ENCODE data around the gene TNFRSF25.
"Not testable (repeated sequence)": the region's sequence is repeated elsewhere in the genome, so short reads cannot be mapped to it uniquely, and the experiment has no call there.

TNFRSF25 gene

DNA sequence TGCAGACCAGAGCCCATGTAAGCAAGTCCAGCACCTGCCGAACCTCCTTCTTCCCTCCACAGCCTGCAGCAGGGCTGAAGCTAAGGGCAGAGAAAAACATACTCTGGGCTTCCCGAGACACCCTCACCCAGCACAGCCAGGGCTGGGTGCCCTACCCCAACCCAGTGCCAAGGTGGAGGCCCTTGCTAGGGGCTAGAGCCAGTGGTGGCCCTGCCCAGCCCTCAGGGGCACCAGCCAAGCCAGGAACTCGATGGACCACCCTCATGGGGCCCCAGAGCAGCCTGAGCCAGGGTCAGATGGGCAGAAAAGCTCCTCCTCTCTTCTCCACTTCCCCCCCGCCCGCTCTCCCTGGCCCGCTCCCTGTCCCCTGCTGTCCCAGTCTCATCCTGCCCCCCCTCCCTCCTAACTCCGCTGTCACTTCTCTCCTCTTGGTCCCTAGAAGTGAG is 15.9 kb downstream of the TNFRSF25 start:
- DNase-seq: no peak

DNA sequence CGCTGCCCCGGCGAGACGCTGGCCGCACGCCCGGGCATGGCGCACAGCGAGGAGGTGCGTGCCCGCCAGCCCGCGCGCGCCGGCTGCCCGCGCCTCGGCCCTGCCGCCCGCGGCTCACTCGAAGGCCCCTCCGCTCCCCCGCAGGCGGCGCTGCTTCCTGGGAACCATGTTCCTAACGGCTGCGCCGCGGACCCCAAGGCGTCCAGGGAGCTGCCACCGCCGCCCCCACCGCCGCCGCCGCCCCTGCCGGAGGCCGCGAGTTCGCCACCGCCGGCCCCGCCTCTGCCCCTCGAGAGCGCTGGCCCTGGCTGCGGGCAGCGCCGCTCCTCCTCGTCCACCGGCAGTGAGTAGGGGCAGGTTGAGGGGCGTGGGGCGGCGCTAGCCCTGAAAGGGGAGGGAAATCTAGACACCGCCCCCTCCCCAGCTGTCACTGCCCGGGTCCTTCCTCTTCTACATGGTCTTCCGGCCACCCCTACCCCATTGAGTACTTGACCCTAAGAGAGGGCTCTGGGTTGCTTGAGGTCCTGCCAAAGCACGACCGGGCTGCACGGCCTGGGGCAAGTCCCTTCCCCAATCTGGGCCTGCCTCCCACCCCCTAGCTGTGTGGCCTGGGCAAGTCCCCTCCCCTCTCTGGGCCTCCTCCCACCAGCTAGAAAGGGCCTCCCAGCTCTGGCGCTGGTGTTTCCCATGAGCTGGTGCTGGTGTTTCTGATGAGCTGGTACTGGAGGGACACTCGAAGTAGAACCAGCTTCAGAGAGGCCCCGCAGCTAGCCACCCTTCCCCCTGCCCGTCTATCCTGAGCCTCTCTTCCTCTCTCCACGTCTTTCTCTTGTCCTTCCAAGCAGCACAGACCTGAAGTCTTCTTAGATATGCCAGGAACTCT is 17.0 kb downstream of the TNFRSF25 start:
- no peak for DNase-seq

DNA sequence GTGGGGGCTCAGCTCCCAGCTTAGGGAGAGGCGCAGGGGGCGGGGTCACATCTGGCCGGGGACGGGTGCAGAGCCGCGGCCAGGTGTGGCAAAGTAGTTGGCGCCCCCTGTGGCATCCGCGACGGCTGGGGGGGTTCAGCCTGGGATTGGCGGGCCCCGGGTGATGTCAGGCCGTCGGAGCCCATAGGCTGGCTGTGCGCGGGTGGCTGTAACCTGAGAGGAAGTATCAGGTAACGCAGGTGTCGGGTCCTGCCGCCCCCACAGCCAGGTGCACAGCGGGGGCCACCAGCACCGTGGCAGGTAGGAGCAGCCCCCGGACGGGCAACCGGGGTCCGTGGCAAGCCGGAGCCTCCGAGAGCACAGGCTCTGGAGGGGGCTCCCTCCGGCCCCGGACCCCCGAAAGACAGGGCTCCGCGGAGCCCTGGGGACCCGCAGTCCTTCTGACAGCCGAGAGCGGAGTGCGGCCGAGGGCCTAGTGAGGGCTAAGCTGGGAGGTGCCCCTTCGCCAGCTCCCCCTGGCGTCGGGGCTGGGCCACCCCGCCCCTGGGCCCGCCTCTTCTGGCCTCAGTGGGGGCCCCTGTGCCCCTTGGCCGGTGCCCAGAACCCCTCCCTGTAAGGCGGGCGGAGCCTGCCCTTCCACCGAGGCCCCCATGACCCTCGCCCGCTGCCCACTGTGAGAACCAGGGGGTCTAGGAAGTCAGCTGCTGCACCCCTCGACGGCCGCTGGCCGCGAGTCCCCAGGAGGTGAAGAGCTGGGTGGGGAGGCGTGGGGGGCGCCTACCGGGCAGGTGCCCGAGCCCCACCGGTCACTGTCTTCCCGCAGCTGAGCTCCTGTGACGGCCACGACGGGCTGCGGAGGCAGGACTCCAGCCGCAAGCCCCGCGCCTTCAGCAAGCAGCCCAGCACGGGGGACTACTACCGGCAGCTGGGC is 17.9 kb downstream of the TNFRSF25 start:
- DNase-seq: no peak

DNA sequence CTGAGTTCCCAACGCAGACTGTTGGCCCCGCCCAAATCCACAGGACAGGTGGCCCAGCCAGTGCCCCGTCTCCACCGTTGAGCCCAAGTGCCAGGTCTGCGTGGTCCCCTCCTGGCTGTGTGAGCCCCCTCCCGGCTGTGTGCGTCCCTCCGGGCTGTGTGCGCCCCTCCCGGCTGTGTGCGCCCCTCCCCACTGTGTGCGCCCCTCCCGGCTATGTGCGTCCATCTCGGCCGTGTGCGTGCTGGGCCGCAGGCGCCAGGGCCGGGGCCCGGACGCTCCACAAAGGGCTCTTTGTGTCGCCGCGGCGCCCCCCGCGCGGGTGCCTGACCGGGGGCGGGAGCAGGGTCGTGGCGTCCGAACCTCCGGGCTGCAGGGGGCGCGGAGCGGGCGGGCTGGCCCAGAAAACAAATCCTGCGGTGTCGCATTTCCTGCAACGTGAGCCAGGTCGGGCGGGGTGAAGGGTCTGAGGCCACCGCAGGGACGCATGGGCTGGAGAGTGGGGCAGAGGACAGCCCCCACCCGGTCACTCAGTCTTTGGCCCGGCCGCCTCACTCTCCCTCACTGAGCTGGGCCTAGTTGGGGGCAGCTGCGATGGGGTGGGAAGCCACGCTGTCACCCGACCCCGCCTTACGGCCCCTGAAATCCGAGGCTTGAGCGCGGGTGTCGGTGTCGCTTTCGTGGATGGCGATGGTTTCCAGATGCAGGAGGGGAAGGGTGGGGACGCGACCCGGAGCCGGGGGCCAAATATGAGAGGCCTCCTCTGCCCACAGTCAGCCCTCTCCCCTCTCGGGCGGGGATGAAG is 18.8 kb downstream of the TNFRSF25 start:
- DNase-seq: no peak

DNA sequence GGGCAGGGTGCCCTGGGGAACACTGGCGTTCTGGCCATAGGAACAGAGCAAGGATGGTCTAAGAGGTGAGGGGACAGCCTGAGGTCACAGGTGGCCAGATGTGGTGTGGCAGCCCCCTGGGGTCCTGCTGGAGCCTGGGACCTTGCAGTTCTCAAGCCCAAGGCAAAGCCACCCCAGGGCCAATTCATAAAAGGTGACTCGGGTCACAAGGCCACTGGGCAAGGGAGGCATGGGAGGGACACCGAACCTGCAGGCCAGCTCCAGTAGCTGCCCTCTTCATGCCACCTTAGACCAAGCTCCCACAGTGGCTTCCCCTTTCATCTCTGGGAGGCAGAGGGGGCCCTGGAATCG is 19.3 kb downstream of the TNFRSF25 start:
- DNase-seq: no peak

DNA sequence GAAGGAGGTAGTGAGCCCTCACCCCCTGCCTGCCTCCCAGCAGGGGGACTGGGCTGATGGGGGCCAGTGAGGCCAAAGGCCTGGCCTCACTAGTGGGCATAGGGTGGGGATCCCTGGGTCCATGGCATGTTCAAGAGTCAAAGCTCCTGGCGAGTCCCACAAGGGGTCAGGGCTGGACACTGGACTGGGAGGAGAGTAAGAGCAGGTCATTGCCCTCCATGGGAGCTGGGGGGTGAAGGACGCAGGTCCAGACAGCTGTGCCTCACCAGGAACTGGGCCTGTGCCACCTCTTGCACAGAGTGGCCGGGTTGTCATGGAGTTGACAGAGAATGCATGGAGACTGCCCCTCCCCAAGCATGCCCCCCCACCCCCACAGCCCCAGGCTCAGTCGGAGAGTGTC is 20.0 kb downstream of the TNFRSF25 start:
- not testable (repeated sequence) for DNase-seq

DNA sequence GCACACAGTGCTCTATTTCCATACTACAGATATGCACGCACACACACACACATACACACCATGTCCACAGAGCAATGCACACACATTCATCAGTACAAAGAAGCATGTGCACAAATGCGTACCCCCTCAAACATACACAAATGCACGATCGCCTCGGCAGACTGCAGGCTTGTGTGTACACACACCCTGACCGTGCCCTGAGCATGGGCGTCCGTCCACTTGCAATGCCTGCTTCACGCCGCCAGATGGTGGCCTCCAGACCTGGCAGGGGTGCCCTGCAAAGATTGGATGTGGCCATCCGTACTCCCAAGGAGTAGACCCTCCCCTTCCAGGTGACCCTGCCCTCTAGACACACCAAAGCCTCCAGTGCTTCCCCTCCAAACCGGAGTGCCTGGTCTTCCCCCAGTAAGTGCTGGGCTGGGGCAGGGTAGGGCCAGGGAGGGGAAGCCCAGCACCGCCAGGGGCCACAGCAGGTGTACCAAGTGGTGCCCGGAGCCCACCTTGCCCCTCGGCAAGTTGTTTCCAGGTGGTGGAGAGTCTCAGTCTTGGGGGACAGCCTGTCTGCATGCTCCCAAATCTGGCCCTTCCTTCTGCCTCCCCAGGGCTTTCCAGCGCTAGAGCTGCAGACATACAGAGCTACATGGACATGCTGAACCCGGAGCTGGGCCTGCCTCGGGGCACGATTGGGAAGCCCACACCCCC is 20.8 kb downstream of the TNFRSF25 start:
- DNase-seq: no peak

DNA sequence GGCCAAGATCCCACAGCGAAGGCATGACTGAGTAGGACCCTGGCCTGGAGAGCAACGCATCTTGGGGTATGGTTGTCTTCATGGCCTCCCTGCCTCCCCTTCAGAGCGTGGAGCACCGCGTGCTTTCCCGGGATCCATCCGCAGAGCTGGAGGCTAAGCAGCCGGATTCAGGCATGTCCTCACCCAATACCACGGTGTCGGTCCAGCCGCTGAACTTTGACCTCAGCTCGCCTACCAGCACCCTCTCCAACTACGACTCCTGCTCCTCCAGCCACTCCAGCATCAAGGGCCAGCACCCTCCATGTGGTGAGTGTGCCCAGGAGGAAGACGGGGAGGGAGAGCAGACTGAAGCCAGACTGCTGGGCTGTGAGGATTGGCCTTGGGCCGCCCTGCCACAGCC is 21.6 kb downstream of the TNFRSF25 start:
- DNase-seq: no peak

DNA sequence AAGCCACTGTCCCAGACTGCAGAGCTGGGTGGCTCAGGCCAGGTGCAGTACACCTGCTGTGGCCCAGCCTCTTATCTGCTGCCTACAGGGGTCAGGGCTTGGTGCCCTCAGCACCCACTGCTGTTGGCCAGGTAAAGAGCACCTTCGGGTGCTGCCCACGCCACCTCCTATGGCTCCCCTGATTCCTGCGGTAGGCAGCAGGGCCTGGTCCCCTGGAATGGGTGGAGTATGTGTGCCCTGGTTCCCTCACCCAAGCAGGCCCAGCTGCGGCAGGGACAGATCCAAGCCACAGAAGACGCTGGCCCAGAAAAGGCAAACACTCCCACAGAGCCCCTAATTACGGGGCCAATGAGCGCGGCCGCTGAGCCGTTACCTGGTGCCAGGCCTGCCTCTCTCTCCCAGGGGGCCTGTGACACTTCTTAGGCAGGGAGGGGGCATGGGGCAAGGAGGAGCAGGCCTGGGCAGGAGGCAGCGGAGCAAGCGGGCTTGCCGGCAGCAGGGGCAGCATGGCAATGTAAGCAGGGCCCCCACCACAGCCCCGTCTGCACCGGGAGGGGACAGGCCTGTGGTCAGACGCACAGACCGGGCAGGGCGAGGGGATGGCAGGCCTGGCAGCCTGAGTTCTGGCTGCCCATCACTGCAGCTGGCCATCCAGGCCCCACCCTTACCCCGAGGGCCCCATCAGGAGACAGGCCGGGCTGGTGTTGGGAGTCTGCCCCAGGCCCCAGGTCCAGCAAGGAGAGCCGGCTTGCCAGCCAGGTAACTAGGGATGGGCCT is 22.4 kb downstream of the TNFRSF25 start:
- DNase-seq: no peak

DNA sequence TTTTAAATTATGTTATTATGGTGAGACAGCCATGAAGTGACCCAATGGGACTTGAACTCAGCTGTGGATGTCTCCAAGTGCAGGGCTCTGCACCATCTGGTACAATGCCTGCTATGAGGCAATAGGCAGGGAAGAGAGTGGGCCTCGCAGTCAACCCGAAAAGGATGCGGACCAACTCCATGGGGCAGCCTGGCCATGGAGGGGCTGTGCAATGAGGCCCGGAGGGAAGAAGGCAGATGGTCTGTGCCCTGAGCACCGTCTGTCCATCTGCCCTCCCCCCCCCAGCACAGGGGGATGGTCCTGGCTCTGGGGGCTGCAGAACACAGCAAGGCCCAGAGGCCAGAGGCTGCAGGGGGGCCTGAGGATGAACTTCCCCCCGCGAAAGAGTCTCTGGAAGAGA is 24.4 kb downstream of the TNFRSF25 start:
- no peak for DNase-seq

DNA sequence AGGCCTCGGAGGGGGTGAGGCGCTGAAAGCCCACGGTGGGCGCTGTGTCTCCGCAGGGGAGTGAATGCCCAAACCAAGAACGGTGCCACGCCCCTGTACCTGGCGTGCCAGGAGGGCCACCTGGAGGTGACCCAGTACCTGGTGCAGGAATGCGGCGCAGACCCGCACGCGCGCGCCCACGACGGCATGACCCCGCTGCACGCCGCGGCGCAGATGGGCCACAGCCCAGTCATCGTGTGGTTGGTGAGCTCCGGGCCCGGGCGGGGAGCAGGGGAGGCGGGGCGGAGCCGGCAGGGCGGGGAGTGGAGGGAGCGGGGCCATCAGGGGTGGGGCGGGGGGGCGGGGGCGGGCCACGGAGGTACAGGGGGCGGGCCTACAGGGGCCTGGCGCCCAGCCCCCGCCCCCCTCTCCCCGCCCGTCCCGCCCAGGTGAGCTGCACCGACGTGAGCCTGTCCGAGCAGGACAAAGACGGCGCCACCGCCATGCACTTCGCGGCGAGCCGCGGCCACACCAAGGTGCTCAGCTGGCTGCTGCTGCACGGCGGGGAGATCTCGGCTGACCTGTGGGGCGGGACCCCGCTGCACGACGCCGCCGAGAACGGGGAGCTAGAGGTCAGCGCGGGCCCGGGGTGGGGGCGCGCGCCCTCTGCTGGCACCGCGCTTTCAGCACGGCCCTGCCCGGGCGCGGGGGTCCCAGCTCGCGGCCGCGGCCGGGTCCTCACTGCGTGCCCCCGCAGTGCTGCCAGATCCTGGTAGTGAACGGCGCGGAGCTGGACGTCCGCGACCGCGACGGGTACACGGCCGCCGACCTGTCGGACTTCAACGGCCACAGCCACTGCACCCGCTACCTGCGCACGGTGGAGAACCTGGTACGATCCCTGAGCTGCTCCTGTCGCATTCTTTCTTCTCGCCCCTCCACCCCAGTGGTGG is 25.5 kb downstream of the TNFRSF25 start:
- DNase-seq: peak; percentile 73

DNA sequence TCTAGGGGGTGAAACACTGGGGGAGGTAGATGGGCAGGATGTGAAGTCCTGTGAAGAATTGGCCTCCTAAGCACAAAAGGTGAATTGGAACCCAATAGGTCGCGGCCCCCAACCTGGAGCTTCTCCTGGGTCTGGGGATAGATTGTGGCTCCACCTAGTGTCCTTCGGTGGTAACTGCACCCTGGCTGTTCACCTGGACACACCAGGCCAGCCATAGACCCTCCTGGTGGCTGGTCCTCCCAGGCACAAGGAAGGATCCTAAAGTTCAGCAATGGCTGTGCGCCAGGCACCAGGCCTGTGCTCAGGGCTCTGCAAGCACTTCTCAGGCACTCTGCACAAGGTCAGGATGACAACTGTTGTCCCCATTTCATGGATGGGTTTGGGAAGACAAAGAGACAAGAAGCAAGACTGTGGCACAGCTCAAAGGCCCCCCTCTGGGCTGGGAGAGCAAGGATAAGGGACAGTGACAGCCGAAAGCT is 27.9 kb downstream of the TNFRSF25 start:
- peak; percentile 59 for DNase-seq

DNA sequence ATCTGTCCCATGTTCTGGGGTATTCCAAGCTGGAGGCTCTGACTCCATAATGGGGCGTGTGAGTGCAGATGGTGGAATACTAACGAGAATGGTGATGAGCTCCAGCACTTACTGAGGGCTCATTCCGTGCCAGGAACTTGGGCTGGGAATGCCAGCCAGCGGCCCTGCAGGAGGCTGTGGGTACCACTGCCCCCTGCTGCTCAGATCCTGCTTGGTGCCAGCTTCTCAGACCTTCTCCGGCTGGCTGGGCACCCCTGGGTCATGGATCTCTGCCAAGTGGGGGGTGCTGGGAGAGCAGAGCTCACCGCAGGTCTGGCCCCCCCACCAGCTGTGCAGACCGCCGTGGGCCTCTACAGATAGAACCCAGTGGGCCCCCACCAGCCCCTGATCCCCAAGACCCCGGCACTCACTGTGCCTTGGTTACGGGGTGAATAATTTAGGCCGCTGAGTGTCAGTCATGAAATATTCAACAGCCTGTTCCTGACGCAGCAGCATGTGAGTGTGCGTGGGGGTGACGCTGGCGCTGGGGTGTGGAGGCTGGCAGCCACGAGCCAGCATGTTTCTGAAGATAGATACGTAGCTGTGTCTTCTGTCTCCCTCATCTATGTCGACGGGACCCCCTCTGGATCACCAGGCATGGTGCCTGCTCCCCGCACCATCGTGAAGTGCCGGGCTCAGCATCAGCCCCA is 28.8 kb downstream of the TNFRSF25 start:
- DNase-seq: not testable (repeated sequence)

DNA sequence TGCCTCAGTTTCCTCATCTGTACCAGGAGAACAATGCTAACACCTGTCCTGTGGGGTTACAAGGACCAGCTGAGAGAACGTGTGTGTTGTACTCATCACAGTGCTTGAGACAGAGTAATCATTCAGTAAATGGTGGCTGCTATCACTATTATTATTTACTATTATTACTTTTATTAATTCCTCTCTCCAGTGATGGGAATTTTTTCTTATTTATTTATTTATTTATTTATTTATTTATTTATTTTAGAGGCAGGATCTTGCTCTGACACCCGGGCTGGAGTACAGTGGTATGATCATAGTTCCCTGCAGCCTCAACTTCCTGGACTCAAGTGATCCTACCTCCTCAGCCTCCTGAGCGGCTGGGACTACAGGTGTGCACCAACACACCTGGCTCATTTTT is 29.7 kb downstream of the TNFRSF25 start:
- not testable (repeated sequence) for DNase-seq

DNA sequence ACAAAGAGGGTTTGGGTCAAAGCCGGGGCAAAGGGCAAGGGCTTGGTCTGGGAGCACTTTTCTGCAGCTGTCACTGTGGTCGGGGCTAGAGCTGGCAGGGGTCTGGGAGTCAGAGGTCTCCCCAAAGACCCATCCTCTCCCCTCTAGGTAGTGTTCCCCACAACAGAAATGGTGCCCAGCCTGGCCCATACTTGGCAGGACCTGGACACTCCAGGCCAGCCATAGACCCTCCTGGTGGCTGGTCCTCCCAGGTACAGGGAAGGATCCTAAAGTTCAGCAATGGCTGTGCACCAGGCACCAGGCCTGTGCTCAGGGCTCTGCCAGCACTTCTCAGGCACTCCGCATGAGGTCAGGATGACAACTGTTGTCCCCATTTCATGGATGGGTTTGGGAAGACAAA is 30.4 kb downstream of the TNFRSF25 start:
- no peak for DNase-seq

DNA sequence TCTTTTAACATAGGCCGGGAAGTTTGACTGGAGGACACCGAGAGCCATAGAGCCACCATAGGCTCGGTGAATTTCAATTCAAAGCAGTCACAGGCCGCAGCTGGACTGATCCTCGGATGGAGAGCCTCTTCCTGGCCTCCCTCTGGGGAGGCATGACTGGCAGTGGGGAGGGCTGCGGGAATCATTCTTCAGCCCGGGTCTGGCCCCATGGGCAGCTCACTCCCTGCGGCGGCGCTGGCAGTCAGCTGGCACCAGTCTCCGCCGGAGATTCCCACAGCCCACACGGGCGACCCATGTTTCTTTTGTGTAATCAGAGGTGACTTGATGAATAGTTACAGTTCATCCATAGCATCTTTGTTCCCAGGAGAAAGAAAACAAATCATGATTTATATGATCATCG is 30.8 kb downstream of the TNFRSF25 start:
- DNase-seq: no peak

DNA sequence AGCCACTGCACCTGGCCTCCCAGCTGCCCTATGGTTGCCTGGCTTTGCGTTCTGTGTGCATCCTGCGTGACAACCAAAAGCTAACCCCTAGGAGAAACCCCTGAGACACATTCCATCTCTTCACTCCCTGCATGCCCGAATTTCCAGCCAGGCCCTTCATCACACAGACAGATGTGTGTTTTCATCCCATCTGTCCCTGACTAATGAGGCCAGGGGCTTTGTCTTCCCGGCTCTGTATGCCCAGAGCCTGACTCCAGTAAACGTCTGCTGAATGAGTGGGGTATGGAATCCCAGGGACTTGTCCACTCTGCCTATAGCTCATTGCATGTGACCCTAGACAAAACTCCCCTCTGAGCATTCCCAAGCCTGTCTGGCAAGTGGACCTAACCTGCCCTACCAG is 31.8 kb downstream of the TNFRSF25 start:
- DNase-seq: no peak

DNA sequence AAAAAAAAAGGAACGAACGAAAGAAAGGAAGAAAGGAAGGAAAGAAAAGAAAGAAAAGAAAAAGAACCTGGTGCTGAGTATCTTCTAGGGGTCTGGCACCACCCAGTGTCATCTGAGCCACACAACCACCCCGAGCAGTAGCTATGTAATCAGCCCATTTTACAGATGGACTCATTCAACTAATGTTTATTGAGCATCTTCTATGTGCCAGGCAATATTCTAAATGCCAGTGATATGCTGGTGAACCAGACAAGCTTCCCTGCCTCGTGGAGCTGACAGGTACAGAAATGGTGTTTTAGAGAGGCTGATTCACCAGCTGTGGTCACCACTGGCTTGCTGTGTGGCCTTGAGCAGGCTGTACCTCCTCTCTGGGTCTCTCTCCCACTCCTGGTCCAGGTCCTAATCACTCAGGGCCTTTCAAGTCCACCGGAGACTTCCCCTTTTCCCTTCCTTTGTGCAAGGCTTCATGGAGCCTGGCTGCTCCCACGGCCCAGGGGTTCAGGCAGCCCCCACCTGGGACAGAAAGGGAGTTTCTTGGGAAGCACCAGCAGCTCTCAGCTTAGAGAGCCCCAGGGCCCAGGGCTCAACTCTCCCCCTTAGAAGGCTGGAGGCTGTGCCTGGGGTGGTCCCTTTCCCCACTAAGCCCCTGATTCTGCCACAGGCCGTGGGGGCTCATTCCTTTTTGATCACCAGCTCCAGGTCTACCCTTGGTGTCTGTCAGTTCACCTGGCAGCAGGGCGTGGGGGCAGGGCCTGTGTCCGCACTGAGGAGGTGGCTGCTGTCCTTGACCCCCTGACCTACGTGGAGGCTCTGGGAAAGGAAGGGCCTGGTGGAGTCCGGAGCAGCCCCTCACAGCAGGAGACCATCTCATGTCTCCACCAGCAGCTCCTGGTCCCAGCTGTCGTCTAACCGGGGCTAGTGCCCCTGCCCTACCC is 34.1 kb downstream of the TNFRSF25 start:
- not testable (repeated sequence) for DNase-seq
